ENCODE measurements around the gene ACSM5. TPM values are rescaled to one million over a fixed set of nuclear protein-coding genes. Genes with fewer than 3 reads are reported as not detected.
A peak's percentile ranks its signal among the peaks of the same experiment; 100 is the strongest.

The ACSM5 gene
- total RNA-seq, 1 experiment from 2014 or later = not detected

DNA sequence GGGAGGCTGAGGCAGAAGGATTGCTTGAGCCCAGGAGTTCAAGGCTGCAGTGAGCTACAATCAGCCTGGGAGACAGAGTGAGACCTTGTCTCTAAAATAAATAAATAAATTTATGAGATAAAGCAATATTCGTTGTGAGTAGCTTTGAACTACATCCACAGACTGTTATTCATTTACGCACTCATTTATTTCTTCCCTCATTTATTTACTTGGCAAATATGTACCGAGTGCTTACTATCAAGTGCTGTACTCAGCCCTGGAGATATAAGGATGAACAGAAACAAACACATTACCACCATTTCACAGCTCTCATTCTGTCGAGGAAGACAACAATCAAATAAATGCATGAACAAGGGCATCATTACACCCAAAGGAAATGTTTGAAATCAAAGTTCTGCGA lies 32.2 kb upstream of the ACSM5 start:
- BruUV-seq (replicated peaks) = no TSS peak

DNA sequence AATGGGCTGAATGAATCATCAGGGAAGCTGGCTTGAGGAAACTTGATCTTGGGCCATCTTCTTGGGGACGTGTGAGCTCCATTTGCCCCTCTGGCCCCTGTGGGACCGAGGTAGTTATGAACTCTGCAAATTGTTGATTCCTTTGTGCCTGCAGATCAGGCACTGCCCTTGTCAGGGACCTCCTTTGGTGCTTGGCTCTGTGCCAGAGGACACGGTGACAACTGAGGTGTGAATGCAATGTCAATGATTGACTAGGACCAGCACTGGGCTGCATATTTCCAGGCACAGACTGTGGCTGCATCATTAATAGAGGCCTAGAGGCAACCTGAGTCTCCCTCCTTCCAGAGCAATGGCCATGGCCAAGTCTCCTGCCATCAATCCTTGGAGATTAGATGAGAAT lies 28.6 kb upstream of the ACSM5 start:
- ChIA-PET POLR2A (ENCODE audit: low non-redundant PET) (no interaction called here), CTCF (interaction anchor here (0.7 to 1.0 kb wide), 3 partner anchors 22 to 492 kb away, joined by 3 to 8 read pairs (median 4); no protein-coding TSS in a partner anchor)
- BruUV-seq (replicated peaks) = no TSS peak
- Histone ChIP-seq H3K27me3 (replicated peaks; ENCODE audit: insufficient read depth, low read depth, low read length, poor library complexity) (no peaks in the 10 kb centered on the region), H3K9me3 (ENCODE audit: low read depth, low read length, poor library complexity, severe bottlenecking) (no peaks in the 10 kb centered on the region), H3K4me3 (ENCODE audit: low read depth, low read length, poor library complexity, severe bottlenecking) (no peak overlapping the region), H3K4me1 (ENCODE audit: insufficient read depth, low read length, poor library complexity, severe bottlenecking) (no peaks in the 10 kb centered on the region), H3K27ac (ENCODE audit: low read depth, low read length, poor library complexity, severe bottlenecking) (no peak overlapping the region), H3K36me3 (ENCODE audit: insufficient read depth, low read length, poor library complexity, severe bottlenecking) (no peaks in the 10 kb centered on the region)
- TF ChIP-seq, protein P1, sequence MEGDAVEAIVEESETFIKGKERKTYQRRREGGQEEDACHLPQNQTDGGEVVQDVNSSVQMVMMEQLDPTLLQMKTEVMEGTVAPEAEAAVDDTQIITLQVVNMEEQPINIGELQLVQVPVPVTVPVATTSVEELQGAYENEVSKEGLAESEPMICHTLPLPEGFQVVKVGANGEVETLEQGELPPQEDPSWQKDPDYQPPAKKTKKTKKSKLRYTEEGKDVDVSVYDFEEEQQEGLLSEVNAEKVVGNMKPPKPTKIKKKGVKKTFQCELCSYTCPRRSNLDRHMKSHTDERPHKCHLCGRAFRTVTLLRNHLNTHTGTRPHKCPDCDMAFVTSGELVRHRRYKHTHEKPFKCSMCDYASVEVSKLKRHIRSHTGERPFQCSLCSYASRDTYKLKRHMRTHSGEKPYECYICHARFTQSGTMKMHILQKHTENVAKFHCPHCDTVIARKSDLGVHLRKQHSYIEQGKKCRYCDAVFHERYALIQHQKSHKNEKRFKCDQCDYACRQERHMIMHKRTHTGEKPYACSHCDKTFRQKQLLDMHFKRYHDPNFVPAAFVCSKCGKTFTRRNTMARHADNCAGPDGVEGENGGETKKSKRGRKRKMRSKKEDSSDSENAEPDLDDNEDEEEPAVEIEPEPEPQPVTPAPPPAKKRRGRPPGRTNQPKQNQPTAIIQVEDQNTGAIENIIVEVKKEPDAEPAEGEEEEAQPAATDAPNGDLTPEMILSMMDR (conservative IDR thresholded peaks at IDR 0.05; ENCODE audit: low read depth, low read length) = no peak
- no peak for TF ChIP-seq EZH2 (IDR thresholded peaks at IDR 0.05; ENCODE audit: borderline replicate concordance, low read depth, low read length, poor library complexity, severe bottlenecking)
- no peak for DNase-seq (ENCODE audit: low spot score)
- intact Hi-C loops (cut with micrococcal nuclease; ENCODE audit: unreplicated experiment) = loop anchor here (10.0 kb wide), 2 partner anchors 776 to 816 kb away; no protein-coding TSS in a partner anchor

More for the DNA sequence above, 32.2 kb upstream of the ACSM5 start:
- H3K27ac ChIP-seq (ENCODE audit: low read depth, low read length, poor library complexity, severe bottlenecking) = no peak overlapping the region
- ChIA-PET POLR2A (ENCODE audit: low non-redundant PET) (no interaction called here), CTCF (interaction anchor here (0.6 to 1.0 kb wide), 2 partner anchors 9 to 1392 kb away, joined by 3 read pairs; no protein-coding TSS in a partner anchor)
- H3K36me3 ChIP-seq (ENCODE audit: insufficient read depth, low read length, poor library complexity, severe bottlenecking) = no peaks in the 10 kb centered on the region
- no peaks in the 10 kb centered on the region for H3K27me3 ChIP-seq (replicated peaks; ENCODE audit: insufficient read depth, low read depth, low read length, poor library complexity)
- no peaks in the 10 kb centered on the region for H3K4me1 ChIP-seq (ENCODE audit: insufficient read depth, low read length, poor library complexity, severe bottlenecking)
- intact Hi-C loops (cut with micrococcal nuclease; ENCODE audit: unreplicated experiment) = no loop called here
- DNase-seq (ENCODE audit: low spot score) = no peak
- H3K4me3 ChIP-seq (ENCODE audit: low read depth, low read length, poor library complexity, severe bottlenecking) = no peak overlapping the region
- TF ChIP-seq EZH2 (IDR thresholded peaks at IDR 0.05; ENCODE audit: borderline replicate concordance, low read depth, low read length, poor library complexity, severe bottlenecking) = no peak
- TF ChIP-seq, protein P1 (conservative IDR thresholded peaks at IDR 0.05; ENCODE audit: low read depth, low read length) = no peak
- H3K9me3 ChIP-seq (ENCODE audit: low read depth, low read length, poor library complexity, severe bottlenecking) = no peaks in the 10 kb centered on the region

DNA sequence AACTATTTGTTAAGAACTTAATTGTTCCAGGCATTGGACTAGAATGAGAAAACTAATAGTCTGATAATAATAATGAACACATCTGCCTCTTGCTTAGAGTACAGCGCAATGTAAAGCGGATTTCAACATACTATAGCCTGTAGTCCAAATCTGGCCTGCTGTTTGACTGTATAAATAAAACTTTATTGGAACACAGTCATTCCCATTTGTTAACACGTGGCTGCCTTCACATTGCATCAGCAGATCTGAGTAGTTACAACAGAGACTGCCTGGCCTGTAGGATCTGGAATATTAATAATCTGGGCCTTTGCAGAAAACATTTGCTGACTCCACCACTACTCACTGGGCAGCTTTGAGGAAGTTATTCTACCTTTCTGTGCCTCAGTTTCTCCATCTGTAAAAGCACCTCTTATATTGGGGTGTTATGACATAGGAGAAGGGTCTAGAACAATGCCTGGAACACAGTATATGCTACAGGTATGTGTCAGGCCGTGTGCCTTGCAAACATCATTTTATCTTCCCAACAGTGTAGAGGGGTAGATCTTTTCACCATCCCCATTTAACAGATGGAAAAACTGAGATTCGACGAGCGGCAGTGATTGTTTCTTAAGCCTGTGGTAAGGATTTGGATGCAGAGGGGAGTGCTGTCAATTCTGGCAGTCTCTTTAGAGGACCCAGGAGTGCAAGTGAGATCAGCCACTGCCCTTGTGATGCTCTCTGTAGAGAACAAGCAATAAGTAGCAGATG lies 27.0 kb upstream of the ACSM5 start:
- CTCF ChIA-PET = interaction anchor here (3.6 kb wide), 1 partner anchor 475 kb away, joined by 43 read pairs; no protein-coding TSS in a partner anchor
- H3K27me3 ChIP-seq (replicated peaks; ENCODE audit: insufficient read depth, low read depth, low read length, poor library complexity) = peaks cover 7% of the 10 kb centered on the region
- no peak for TF ChIP-seq EZH2 (IDR thresholded peaks at IDR 0.05; ENCODE audit: borderline replicate concordance, low read depth, low read length, poor library complexity, severe bottlenecking)
- TF ChIP-seq, protein P1 (conservative IDR thresholded peaks at IDR 0.05; ENCODE audit: low read depth, low read length) = no peak
- no peaks in the 10 kb centered on the region for H3K4me1 ChIP-seq (ENCODE audit: insufficient read depth, low read length, poor library complexity, severe bottlenecking)
- H3K27ac ChIP-seq (ENCODE audit: low read depth, low read length, poor library complexity, severe bottlenecking) = no peak overlapping the region
- no peaks in the 10 kb centered on the region for H3K36me3 ChIP-seq (ENCODE audit: insufficient read depth, low read length, poor library complexity, severe bottlenecking)
- intact Hi-C loops (cut with micrococcal nuclease; ENCODE audit: unreplicated experiment) = loop anchor here (2.0 to 10.0 kb wide), 3 partner anchors 476 to 818 kb away; no protein-coding TSS in a partner anchor
- BruUV-seq (replicated peaks) = no TSS peak
- POLR2A ChIA-PET (ENCODE audit: low non-redundant PET) = no interaction called here
- H3K9me3 ChIP-seq (ENCODE audit: low read depth, low read length, poor library complexity, severe bottlenecking) = no peaks in the 10 kb centered on the region
- H3K4me3 ChIP-seq (ENCODE audit: low read depth, low read length, poor library complexity, severe bottlenecking) = no peak overlapping the region
- peak; percentile 4 for DNase-seq (ENCODE audit: low spot score)

Data from A673 (cell line).